GM18858 (cell line): ENCODE measurements around the gene FBXW5.

Experiments
- ATAC-seq: cut with Tn5 transposase; IDR thresholded peaks from one replicate; pipeline ENCODE4 v1.9.1; 2021; ENCODE audit not compliant: unreplicated experiment

The FBXW5 gene

DNA sequence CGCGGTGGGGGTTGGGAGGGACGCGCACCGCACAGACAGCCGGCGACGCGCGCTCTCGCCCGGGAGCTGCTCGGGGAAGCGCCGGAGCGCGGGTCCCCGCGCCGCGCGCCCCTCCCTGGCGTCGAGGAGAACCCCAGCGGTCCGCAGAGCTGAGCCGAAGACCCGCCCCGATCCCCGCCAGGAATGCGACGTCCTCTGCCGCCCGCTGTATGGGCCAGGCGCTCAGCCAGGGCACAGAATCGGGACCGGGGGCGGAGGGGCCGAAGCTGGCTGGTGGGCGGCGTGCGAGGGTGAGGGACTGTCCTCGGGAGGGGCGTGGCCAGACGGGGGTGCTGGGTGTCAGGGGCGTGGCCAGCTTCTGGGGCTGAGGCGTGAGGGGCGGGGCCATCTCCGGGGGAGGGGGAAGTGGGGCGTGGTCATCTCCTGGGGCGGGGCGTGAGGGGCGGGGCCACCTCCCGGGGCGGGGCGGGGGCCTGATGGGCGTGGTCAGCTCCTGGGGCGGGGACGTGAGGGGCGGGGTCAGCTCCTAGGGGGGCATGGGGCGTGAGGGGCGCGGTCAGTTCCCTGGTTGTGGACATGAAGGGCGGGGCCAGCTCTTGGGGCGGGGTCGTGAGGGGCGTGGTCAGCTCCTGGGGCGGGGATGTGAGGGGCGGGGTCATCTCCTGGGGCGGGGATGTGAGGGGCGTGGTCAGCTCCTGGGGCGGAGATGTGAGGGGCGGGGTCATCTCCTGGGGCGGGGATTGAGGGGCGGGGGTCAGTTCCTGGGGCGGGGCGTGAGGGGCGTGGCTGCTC, 33.7 kb upstream of the FBXW5 start:
- ATAC-seq, result no peak

GRCh38 chr9:136977649-136978072, 33.1 kb upstream of the FBXW5 start:
- no peak for ATAC-seq

DNA sequence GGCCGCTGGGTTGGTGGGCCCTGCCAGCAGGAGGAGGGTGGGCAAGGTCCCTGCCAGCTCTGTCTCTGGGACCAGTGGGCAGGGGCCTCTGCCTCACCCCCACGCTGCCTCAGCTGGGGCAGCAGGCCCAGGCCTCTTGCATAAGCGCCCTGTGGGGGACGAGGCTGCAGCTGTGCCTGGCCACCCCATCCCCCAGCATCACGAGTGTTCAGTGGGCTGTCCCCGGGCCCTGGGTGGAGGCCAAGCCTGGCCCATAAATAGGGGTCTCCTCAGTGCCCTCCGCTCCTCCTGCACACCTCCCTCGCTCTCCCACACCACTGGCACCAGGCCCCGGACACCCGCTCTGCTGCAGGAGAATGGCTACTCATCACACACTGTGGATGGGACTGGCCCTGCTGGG, 32.7 kb upstream of the FBXW5 start, which contains the start of gene PTGDS:
PTGDS (plus strand) TSS at position 282 of the 400 bp plus-strand sequence; CDS start at position 357, 75 bp downstream.
- no peak for ATAC-seq

DNA sequence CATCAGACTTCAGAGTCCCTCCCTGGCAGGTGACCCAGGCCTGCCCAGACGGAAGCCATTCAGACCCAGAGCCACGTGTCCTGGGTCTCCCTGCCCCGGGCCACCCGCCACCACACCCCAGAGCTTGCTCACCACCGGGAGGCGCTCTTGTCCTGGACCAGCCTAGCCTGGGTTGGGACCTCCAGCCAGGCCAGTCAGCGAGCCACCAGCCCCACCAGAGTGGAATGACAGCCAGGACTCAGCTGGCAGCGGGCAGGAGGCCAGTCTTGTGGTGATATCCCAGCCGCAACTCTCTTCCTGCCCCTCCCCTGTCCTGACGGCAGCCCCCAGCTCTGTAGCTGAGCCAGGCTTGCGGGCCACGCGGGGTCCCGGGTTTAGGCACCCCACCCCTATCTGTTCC, 31.1 kb upstream of the FBXW5 start:
- no peak for ATAC-seq

GRCh38 chr9:136974817-136975535, 30.4 kb upstream of the FBXW5 start:
- ATAC-seq, result no peak

GRCh38 chr9:136973618-136974617, 29.4 kb upstream of the FBXW5 start:
- no peak for ATAC-seq

DNA sequence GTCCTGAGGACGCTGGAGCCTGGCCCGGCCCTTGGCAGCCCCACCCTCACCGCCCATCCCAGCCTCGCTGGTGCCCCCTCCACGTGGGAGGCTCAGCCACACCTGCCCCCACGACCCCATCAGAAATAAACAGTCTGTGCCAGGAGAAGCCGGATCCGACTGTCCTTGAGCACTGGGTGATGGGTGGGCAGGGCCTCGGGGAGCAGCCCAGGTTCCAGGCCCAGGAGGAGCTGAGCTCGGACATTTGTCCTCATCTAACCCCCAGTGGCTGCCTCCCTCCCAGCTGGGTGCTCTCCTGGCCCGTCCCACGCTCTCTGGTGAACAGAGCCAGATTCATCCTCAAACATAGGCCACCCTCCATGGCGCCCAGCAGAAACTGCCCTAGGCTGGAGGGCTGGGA, 28.2 kb upstream of the FBXW5 start:
- no peak for ATAC-seq

- ATAC-seq, result no peak
Observed at GRCh38 chr9:136972335-136972734, 27.8 kb upstream of the FBXW5 start.

GRCh38 chr9:136971746-136972145, 27.2 kb upstream of the FBXW5 start:
- no peak for ATAC-seq

GRCh38 chr9:136970361-136970760, 25.8 kb upstream of the FBXW5 start:
- ATAC-seq, result no peak

GRCh38 chr9:136969774-136970173, 25.2 kb upstream of the FBXW5 start:
- no peak for ATAC-seq

GRCh38 chr9:136969150-136969549, 24.6 kb upstream of the FBXW5 start:
- no peak for ATAC-seq

- no peak for ATAC-seq
Observed at GRCh38 chr9:136968333-136969127, 24.0 kb upstream of the FBXW5 start.

DNA sequence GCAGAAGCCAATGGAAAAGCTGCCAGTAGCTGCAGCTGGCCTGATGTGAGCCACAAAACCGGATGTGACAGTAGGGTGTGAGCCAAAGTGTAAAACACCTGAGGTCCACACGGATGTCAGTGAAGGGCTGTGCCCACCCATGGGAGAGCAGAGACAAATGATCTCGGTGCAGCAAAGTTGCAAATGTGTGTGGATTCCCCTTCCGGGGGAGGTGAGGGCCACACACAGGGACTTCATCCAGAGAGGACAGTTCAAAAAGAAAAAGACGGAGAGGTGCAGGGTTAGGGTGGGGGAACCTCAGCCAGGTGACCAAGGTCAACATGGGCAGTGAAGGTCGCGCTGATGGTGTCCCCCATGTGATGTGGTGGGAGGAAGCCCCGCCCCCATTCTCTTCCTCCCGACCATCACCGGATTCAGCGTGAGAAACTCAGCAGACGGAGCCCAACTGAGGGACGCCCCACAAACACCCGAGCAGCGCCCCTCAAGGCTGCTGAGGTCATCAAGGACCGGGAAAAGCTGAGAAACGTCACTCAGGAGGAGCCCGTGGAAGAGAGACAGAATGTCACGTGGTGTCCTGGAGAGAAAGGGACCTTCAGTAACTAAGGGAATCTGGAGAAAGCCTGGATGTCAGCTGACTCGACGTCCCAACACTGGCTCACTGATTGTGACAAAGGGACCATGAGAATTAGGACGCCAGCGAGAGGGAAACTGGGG, 21.4 kb upstream of the FBXW5 start:
- ATAC-seq, result no peak

- ATAC-seq, result no peak
Observed at GRCh38 chr9:136964833-136965422, 20.4 kb upstream of the FBXW5 start.

DNA sequence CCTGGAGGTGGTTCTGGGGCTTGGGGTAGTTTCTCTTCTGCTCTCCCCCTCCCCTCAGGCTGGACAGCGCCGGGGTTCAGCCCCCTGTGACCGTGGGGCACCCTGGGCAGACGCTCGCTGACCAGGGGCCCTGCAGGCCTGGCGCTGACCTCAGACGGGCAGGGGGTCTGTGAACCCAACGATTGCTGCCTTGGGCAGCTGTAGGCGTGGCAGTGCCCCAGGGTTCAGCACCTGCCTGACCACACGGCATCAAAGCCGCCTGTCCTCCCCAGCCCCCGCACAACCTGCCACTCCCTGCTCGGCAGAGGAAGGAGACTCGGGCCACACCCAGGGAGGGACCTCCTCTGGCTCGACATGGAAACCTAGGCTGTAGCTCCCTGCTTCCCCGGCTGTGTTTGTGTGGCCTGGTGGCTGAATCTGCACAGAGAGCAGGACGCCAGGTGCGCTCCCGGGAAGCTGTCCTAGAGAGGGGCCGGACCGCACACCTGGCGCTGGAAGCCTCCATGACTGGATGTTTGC, 19.7 kb upstream of the FBXW5 start:
- ATAC-seq, result no peak

DNA sequence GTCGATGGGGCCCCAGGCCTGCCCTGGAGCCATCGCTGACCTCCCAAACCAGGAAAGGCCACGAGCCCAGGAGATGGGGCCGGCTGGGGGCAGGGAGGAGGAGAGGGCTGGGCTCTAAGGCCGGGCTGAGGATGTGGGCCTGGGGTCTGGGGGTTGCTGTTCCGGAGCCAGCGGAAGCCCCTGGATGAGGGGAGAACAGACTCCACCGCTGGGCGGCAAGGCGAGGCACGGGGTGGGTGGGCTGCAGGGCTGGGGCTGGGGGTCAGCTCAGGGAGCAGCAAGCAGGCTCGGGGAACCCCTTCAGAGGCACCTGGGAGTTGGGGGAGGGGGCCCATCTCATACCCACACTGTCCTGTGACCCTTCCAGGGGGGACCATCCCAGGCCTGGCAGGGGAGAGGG, 19.2 kb upstream of the FBXW5 start:
- ATAC-seq, result no peak

GRCh38 chr9:136963341-136963740, 18.8 kb upstream of the FBXW5 start:
- ATAC-seq, result no peak

DNA sequence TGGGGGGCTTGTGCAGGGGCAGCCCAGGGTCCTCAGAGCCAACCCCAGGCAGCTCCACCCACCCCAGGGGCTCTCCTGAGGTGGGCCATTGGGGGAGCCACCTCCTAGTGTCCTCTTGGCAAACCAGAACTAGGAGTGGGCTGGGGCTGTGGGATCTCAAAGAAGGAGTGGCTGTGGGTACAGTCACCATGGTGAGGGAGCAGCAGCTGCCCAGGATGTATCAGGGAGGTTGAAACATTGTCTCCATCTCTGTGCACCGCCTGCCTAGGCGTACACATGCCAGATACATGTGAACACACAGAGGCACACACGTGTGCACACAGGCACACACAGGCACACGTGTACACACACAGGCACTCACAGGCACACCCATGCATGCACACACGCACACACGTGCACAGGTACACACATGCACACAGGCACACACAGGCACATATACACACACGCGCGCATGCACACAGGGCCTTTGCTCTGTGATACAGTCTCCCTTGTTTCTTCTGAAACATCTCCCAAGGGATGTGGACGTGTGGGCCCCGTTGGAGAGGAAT, 18.2 kb upstream of the FBXW5 start:
- ATAC-seq, result no peak
